GM21723 (cell line): ENCODE measurements around the gene HACD4.

Experiments
- ATAC-seq: cut with Tn5 transposase; IDR thresholded peaks from one replicate; pipeline ENCODE4 v1.9.1; 2021; ENCODE audit warnings: mild to moderate bottlenecking, moderate library complexity; ENCODE audit not compliant: unreplicated experiment

HACD4 gene

GRCh38 chr9:21031091-21031807, at the start of gene HACD4:
Gene HACD4, minus strand, starts transcription at chr9:21031640. Its CDS starts 50 bp downstream, at chr9:21031590.
- peak; percentile 87 for ATAC-seq

- ATAC-seq: no peak
Observed at GRCh38 chr9:21080793-21081192, 49.4 kb upstream of the HACD4 start.

GRCh38 chr9:21078702-21079101, 47.3 kb upstream of the HACD4 start:
- ATAC-seq: no peak

GRCh38 chr9:21077781-21078180, 46.3 kb upstream of the HACD4 start, which contains the start of gene IFNB1:
Gene IFNB1, minus strand, starts transcription at chr9:21077942. Its CDS starts 73 bp downstream, at chr9:21077869.
- ATAC-seq: no peak

- ATAC-seq: no peak
Observed at GRCh38 chr9:21075484-21075883, 44.0 kb upstream of the HACD4 start.

GRCh38 chr9:21070906-21071305, 39.5 kb upstream of the HACD4 start:
- no peak for ATAC-seq

GRCh38 chr9:21070171-21070571, 38.7 kb upstream of the HACD4 start:
- ATAC-seq: no peak

GRCh38 chr9:21060919-21061561, 29.6 kb upstream of the HACD4 start:
- ATAC-seq: peak; percentile 84

- no peak for ATAC-seq
Observed at GRCh38 chr9:21056931-21057330, 25.5 kb upstream of the HACD4 start.

- ATAC-seq: no peak
Observed at GRCh38 chr9:21053851-21054250, 22.4 kb upstream of the HACD4 start.

- ATAC-seq: no peak
Observed at GRCh38 chr9:21047281-21047691, 15.8 kb upstream of the HACD4 start.

GRCh38 chr9:21043841-21044240, 12.4 kb upstream of the HACD4 start:
- no peak for ATAC-seq

GRCh38 chr9:21042466-21042865, 11.0 kb upstream of the HACD4 start:
- no peak for ATAC-seq

GRCh38 chr9:21039302-21039701, 7.9 kb upstream of the HACD4 start:
- ATAC-seq: no peak

- no peak for ATAC-seq
Observed at GRCh38 chr9:21037278-21037677, 5.8 kb upstream of the HACD4 start.

GRCh38 chr9:21031808-21032183, 356 bp upstream of the HACD4 start:
- no peak for ATAC-seq

GRCh38 chr9:21030389-21031035, 928 bp downstream of the HACD4 start:
- peak; percentile 75 for ATAC-seq

GRCh38 chr9:21029661-21030060, 1.8 kb downstream of the HACD4 start:
- no peak for ATAC-seq

GRCh38 chr9:21028466-21028865, 3.0 kb downstream of the HACD4 start:
- no peak for ATAC-seq

GRCh38 chr9:21027295-21027694, 4.1 kb downstream of the HACD4 start:
- ATAC-seq: no peak

GRCh38 chr9:21023861-21024260, 7.6 kb downstream of the HACD4 start:
- no peak for ATAC-seq

GRCh38 chr9:21018177-21018576, 13.3 kb downstream of the HACD4 start:
- no peak for ATAC-seq
